HG02884 (cell line): ENCODE measurements around the gene SCGB1C2.
"Not testable (repeated sequence)": the region's sequence is repeated elsewhere in the genome, so short reads cannot be mapped to it uniquely, and the experiment has no call there.

Experiments used
- ATAC-seq: cut with Tn5 transposase; IDR thresholded peaks from one replicate; pipeline ENCODE4 v1.9.1; 2021; ENCODE audit warnings: mild to moderate bottlenecking, moderate library complexity; ENCODE audit not compliant: unreplicated experiment

SCGB1C2 gene

GRCh38 chr17:137166-137807 lies at the start of gene SCGB1C2:
SCGB1C2 (plus strand) TSS chr17:137569; CDS start chr17:137591, 22 bp downstream.
- not testable (repeated sequence) for ATAC-seq

- ATAC-seq = not testable (repeated sequence)
Measured at GRCh38 chr17:113111-113510, 24.3 kb upstream of the SCGB1C2 start.

- ATAC-seq = not testable (repeated sequence)
Measured at GRCh38 chr17:118339-118917, 18.9 kb upstream of the SCGB1C2 start.

- not testable (repeated sequence) for ATAC-seq
Measured at GRCh38 chr17:133932-134331, 3.4 kb upstream of the SCGB1C2 start.

GRCh38 chr17:134332-134785 lies 3.0 kb upstream of the SCGB1C2 start:
- ATAC-seq = peak; percentile 76

- ATAC-seq = not testable (repeated sequence)
Measured at GRCh38 chr17:135022-135421, 2.3 kb upstream of the SCGB1C2 start.

- ATAC-seq = not testable (repeated sequence)
Measured at GRCh38 chr17:135895-136294, 1.5 kb upstream of the SCGB1C2 start.

GRCh38 chr17:136531-136930 lies 838 bp upstream of the SCGB1C2 start:
- ATAC-seq = not testable (repeated sequence)

- ATAC-seq = not testable (repeated sequence)
Measured at GRCh38 chr17:139401-140205, 2.2 kb downstream of the SCGB1C2 start.

GRCh38 chr17:142102-142661 lies 4.8 kb downstream of the SCGB1C2 start:
- ATAC-seq = no peak

GRCh38 chr17:142876-143784 lies 5.8 kb downstream of the SCGB1C2 start:
- no peak for ATAC-seq

- no peak for ATAC-seq
Measured at GRCh38 chr17:143785-144281, 6.5 kb downstream of the SCGB1C2 start.

GRCh38 chr17:144936-145670 lies 7.7 kb downstream of the SCGB1C2 start:
- ATAC-seq = no peak

GRCh38 chr17:145671-146541 lies 8.5 kb downstream of the SCGB1C2 start:
- no peak for ATAC-seq

- no peak for ATAC-seq
Measured at GRCh38 chr17:146546-146945, 9.2 kb downstream of the SCGB1C2 start.

- no peak for ATAC-seq
Measured at GRCh38 chr17:146983-147761, 9.8 kb downstream of the SCGB1C2 start.

GRCh38 chr17:147796-148740 lies 10.7 kb downstream of the SCGB1C2 start:
- ATAC-seq = no peak
